OCI-LY1 (cell line): ENCODE data around the gene DYNLT1.

Experiments
- CTCF ChIP-seq: fragments of 200-600 bp; sonication (generic), shearing (Covaris generic); IDR thresholded peaks from 2 replicates; pipeline ENCODE4 v1.5.1; 2017; ENCODE audit warnings: mild to moderate bottlenecking, antibody characterized with exemption, low read length, moderate library complexity, mixed read lengths
- EZH2 ChIP-seq: fragments of 200-600 bp; sonication (generic), shearing (Covaris generic); IDR thresholded peaks from 2 replicates; pipeline ENCODE4 v1.8.0; 2017; ENCODE audit warnings: borderline replicate concordance, mixed run types, mild to moderate bottlenecking, antibody characterized with exemption, low read length, moderate library complexity, mixed read lengths

DNA sequence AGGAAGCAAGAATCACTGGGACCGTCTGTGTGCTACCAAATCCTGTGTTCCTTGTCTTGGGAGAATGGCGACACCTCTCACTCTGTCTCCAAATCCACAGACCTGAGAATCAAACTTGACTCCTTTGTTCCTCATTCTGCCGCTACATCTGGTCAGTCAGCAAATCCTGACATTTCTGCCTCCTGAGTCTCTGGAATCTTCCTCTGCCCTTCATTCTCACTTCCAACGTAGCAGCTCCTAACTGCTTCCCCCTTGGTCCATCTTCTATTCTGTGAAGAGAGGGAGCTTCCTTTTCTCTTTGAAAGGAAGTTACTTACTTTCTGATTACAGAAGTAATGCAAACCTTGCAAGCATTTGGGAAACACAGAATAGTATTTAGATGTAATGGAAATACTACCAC, 43.0 kb upstream of the DYNLT1 start:
- TF ChIP-seq CTCF (no peak), EZH2 (no peak)
